Activated CD8-positive, alpha-beta T cell treated with anti-CD3 and anti-CD28 coated beads for 36 hours (primary cell): ENCODE results near the gene ITPKB. TPM values are rescaled to one million over a fixed set of nuclear protein-coding genes. Genes with fewer than 3 reads are reported as not detected.

Experiments used
- ATAC-seq: fragments of 200-7000 bp; cut with Tn5 transposase; one replicate; pipeline ENCODE4 v1.10.0; 2021; ENCODE audit warnings: mild to moderate bottlenecking, moderate library complexity
- CTCF ChIA-PET: fragments of 350-600 bp; sonication (Branson Sonifier 250); formaldehyde crosslinking; loops from one replicate; lab custom pipeline; 2021; ENCODE audit warnings: antibody characterized with exemption; lab: Charles Lee
- POLR2A ChIA-PET: fragments of 350-600 bp; sonication (Branson Sonifier 250); formaldehyde crosslinking; loops from one replicate; lab custom pipeline; 2021; ENCODE audit warnings: antibody characterized with exemption; lab: Charles Lee
- DNase-seq: peaks from one replicate; pipeline ENCODE4 v3.0.0-alpha.2; 2020
- H3K27ac Mint-ChIP-seq: one replicate; pipeline ENCODE4 v1.8.0; 2021; ENCODE audit warnings: mild to moderate bottlenecking, mixed read lengths
- H3K27me3 Mint-ChIP-seq: one replicate; pipeline ENCODE4 v1.8.0; 2021; ENCODE audit warnings: mixed read lengths
- H3K36me3 Mint-ChIP-seq: one replicate; pipeline ENCODE4 v1.8.0; 2021; ENCODE audit warnings: low read depth, mixed read lengths
- H3K4me1 Mint-ChIP-seq: one replicate; pipeline ENCODE4 v1.8.0; 2021; ENCODE audit warnings: low read depth, mixed read lengths
- H3K4me3 Mint-ChIP-seq: one replicate; pipeline ENCODE4 v1.8.0; 2021; ENCODE audit warnings: mild to moderate bottlenecking, moderate library complexity, mixed read lengths
- H3K9me3 Mint-ChIP-seq: one replicate; pipeline ENCODE4 v1.8.0; 2021; ENCODE audit warnings: mixed read lengths
- intact Hi-C: fragments of 100-400 bp; cut with micrococcal nuclease; formaldehyde crosslinking; loops from one replicate; pipeline ENCODE4 v1.10.0; 2022
- total RNA-seq, 2 experiments: library from RNA; stranded (reverse); gene quantifications; one replicate each; pipeline ENCODE4 v1.2.3, GENCODE V29; 2021
- TF ChIP-seq, protein P1 (sequence below): fragments of 200-600 bp; IDR thresholded peaks from one replicate; pipeline ENCODE4 v1.8.0; 2022; ENCODE audit warnings: antibody characterized with exemption, mild to moderate bottlenecking

The ITPKB gene
- total RNA-seq, 2 experiments from 2014 or later: 40.8 to 42.6 TPM

DNA sequence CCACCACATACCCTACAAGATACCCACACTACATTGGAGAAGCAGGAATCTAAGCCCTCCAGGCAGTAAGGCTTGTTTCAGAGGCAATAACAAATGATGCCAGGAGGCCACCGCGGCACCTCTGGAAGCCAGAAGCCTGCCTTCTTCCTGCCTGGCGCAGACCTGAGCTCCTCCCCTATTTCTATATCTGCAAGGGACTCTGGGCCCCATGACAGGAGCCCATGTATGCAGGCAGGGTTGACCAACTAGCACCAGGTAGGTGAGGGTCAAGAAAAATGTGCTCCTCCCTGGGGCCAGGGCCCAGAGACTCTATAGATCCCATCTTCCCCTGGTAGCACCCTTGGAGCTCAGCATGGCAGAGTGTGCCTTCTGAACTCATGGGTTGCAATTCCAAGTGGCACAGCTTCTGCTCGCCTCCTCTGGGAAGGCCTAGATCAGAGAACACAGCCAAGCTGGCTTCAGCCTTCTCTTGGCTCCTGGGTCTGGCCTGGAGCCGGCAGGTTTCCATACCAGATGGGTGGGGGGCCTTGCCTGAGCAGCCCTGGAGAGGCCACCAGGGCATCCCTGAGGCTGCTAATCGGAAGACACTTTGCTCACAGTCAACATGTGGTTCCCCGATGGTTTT lies 105.4 kb downstream of the ITPKB start:
- ChIA-PET POLR2A (interaction anchor here (0.6 to 4.8 kb wide), 17 partner anchors 9 to 195 kb away, joined by 3 to 28 read pairs (median 4); partner anchors contain the start of gene ITPKB), CTCF (interaction anchor here (0.7 to 7.9 kb wide), 35 partner anchors 10 to 307 kb away, joined by 3 to 133 read pairs (median 7); partner anchors contain the start of genes COQ8A, ITPKB and PARP1)
- intact Hi-C loops: no loop called here
- ATAC-seq: peak; percentile 12
- TF ChIP-seq, protein P1, sequence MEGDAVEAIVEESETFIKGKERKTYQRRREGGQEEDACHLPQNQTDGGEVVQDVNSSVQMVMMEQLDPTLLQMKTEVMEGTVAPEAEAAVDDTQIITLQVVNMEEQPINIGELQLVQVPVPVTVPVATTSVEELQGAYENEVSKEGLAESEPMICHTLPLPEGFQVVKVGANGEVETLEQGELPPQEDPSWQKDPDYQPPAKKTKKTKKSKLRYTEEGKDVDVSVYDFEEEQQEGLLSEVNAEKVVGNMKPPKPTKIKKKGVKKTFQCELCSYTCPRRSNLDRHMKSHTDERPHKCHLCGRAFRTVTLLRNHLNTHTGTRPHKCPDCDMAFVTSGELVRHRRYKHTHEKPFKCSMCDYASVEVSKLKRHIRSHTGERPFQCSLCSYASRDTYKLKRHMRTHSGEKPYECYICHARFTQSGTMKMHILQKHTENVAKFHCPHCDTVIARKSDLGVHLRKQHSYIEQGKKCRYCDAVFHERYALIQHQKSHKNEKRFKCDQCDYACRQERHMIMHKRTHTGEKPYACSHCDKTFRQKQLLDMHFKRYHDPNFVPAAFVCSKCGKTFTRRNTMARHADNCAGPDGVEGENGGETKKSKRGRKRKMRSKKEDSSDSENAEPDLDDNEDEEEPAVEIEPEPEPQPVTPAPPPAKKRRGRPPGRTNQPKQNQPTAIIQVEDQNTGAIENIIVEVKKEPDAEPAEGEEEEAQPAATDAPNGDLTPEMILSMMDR: no peak
- Mint-ChIP-seq H3K27ac (peak overlapping the region; percentile 92), H3K9me3 (no peaks in the 10 kb centered on the region), H3K36me3 (peaks cover 40% of the 10 kb centered on the region), H3K27me3 (no peaks in the 10 kb centered on the region), H3K4me3 (peak overlapping the region; percentile 15), H3K4me1 (peaks cover 56% of the 10 kb centered on the region)
- DNase-seq: peak; percentile 40

DNA sequence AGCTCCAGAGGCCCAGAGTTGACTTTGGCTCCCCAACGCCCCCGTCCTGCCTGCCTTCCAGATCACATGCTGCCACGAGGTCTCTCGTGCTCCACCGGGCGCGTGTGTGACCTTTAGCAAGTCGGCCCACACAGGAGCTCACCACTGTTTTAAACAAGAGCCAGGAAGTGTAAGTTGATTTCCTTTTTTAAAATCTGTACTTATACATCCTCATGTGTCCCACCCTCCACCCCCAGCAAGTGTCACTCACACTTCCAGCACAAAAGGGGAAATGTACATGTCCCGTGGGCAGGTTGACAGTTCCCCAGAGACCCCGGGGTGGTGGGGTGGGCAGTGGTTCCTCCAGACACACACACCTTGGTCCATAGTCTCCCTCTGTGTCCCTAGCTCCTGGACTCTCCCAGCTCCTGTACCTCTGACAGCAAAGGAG lies 106.1 kb downstream of the ITPKB start:
- peak; percentile 90 for DNase-seq
- TF ChIP-seq, protein P1: no peak
- POLR2A ChIA-PET: interaction anchor here (0.6 to 4.8 kb wide), 15 partner anchors 10 to 106 kb away, joined by 3 to 28 read pairs (median 4); partner anchors contain the start of gene ITPKB
- Mint-ChIP-seq H3K9me3 (peaks cover 3% of the 10 kb centered on the region), H3K27ac (peak overlapping the region; percentile 92), H3K4me1 (peaks cover 61% of the 10 kb centered on the region), H3K4me3 (no peak overlapping the region), H3K27me3 (no peaks in the 10 kb centered on the region), H3K36me3 (peaks cover 40% of the 10 kb centered on the region)
- peak; percentile 43 for ATAC-seq
- intact Hi-C loops: no loop called here
- CTCF ChIA-PET: interaction anchor here (0.7 to 7.9 kb wide), 30 partner anchors 11 to 307 kb away, joined by 3 to 133 read pairs (median 8); partner anchors contain the start of genes COQ8A, ITPKB and PARP1

DNA sequence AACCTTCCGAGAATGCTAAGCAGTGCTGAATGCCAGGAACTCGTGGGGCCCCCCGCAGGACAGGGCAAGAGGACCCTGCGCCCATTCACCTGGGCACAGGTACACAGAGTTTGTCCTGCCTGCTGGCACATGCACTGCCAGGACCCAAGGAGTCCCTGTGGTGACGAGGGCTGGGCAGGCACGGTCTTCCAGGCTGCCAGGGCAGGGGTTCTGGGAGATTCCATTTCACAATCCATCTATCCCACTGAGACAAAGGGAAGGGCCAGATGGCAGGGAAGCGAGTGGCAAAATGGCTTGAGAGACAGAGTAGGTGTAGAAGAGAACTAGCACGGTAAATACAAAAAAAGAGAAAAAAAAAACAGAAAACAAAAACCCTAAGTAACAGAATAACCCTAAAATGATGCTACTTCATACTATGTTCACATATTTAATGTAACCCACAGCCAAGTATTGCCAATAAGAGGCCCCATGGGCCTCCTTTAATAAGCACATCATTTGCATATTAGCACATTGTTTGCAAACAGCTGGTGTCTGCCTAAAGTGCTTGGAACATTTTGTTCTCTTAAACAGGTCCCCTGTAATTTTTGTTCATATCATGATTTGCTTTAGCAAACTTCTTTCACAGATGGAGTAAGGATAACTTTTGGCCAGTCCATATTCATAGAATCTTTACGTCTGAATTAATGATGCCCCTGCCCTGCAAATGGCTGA lies 106.8 kb downstream of the ITPKB start:
- TF ChIP-seq, protein P1: no peak
- DNase-seq (no peak), ATAC-seq (no peak)
- CTCF ChIA-PET: interaction anchor here (1.4 to 7.9 kb wide), 16 partner anchors 11 to 194 kb away, joined by 4 to 133 read pairs (median 11); no protein-coding TSS in a partner anchor
- no peak overlapping the region for H3K4me3 Mint-ChIP-seq
- H3K4me1 Mint-ChIP-seq: peaks cover 62% of the 10 kb centered on the region
- H3K9me3 Mint-ChIP-seq: peaks cover 9% of the 10 kb centered on the region
- H3K27me3 Mint-ChIP-seq: no peaks in the 10 kb centered on the region
- peaks cover 46% of the 10 kb centered on the region for H3K36me3 Mint-ChIP-seq
- POLR2A ChIA-PET: interaction anchor here (0.6 to 4.8 kb wide), 12 partner anchors 11 to 107 kb away, joined by 3 to 28 read pairs (median 4); partner anchors contain the start of gene ITPKB
- intact Hi-C loops: no loop called here
- peak overlapping the region; percentile 92 for H3K27ac Mint-ChIP-seq

DNA sequence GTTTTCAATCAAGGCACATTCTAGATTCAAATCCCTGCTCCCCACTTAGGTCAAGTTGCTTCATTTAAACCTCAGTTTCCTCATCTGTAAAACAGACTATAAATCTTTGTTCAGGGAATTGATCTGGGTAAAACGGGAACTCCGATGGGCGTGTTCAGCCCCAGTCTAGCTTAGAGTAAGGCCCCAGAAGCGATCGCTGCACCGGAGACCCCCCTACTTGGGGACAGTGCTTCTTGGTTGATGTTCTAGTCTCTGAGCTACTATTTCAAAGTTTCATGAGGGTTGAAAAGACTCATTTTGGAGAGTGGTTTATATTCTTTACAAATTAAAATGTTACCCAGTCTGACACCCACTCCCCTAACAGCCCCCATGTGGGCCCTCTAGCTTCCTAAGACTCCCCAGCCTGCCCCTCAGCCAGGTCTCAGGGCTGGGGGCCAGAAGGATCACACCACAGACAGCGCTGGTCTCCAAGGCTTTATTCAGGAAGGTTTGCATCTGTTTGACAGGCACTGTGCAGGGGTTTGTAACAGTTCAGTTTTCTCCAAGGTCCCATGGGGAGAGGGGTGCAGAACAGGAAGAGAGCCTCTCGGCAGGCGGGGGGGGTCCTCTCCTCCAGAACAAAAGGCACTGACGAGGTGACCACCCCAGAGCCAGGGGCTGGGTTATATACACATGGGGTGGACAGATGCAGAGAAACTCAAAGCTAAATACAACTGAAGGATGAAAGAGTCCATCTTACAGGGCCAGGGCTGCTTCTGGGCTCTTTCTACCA lies 107.7 kb downstream of the ITPKB start:
- ATAC-seq: no peak
- Mint-ChIP-seq H3K27ac (peak overlapping the region; percentile 92), H3K9me3 (peaks cover 14% of the 10 kb centered on the region), H3K4me1 (peaks cover 68% of the 10 kb centered on the region), H3K27me3 (no peaks in the 10 kb centered on the region), H3K4me3 (no peak overlapping the region), H3K36me3 (peaks cover 50% of the 10 kb centered on the region)
- intact Hi-C loops: no loop called here
- ChIA-PET CTCF (interaction anchor here (5.1 to 7.9 kb wide), 3 partner anchors 50 to 195 kb away, joined by 39 to 133 read pairs (median 73); no protein-coding TSS in a partner anchor), POLR2A (interaction anchor here (0.6 to 4.8 kb wide), 5 partner anchors 12 to 251 kb away, joined by 3 to 28 read pairs (median 4); no protein-coding TSS in a partner anchor)
- TF ChIP-seq, protein P1: no peak
- no peak for DNase-seq
